ENCODE measurements around the gene OPCML. TPM values are rescaled to one million over a fixed set of nuclear protein-coding genes. Genes with fewer than 3 reads are reported as not detected.

The OPCML gene
- total RNA-seq, 1 experiment from 2014 or later, result not detected

DNA sequence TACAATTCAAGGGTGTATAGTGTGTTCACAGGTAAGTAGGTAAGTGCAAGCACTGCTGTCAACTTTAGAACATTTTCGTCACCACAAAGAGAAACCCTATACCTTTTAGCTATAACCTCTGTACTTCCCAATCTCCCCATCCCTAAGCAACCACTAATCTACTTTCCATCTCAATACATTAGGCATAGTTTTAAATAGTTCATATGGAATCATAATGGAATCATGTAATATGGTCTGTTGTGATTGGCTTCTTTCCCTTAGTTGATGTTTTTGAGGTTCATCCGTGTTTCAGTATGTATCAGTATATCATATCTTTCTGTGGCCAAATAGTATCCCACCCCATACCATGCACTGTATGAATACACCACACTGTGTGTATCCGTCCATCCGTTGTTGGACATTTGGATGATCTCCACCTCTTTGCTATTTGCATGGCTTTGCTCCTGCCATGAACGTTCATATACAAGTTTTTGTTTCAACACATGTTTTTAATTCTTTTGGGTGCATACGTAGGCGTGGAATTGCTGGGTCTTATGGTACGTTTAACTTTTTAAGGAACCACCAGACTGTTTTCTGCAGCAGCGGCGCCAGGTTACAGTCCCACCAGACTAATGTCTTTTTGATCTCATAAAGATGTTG lies 27.7 kb upstream of the OPCML start:
- no peak for DNase-seq
- H3K4me1 Mint-ChIP-seq (ENCODE audit: low read depth, unreplicated experiment), result no peaks in the 10 kb centered on the region
- H3K27me3 Mint-ChIP-seq (ENCODE audit: insufficient read depth, unreplicated experiment), result peaks cover 10% of the 10 kb centered on the region
- ChIA-PET POLR2A (no interaction called here), CTCF (no interaction called here)
- H3K36me3 Mint-ChIP-seq (ENCODE audit: insufficient read depth, unreplicated experiment), result no peaks in the 10 kb centered on the region
- no peak for TF ChIP-seq CTCF (IDR thresholded peaks at IDR 0.05; ENCODE audit: insufficient read depth in 1 of 2, low read depth in 1 of 2, low read length in 1 of 2, severe bottlenecking in 1 of 2, unreplicated experiment in 1 of 2)
- H3K27ac Mint-ChIP-seq (ENCODE audit: unreplicated experiment), result no peak overlapping the region
- no peaks in the 10 kb centered on the region for H3K9me3 Mint-ChIP-seq (ENCODE audit: unreplicated experiment)
- Histone ChIP-seq H3K36me3 (ENCODE audit: control insufficient read depth, insufficient read depth, low read length) (no peaks in the 10 kb centered on the region), H3K4me1 (no peaks in the 10 kb centered on the region), H3K9me3 (0 out of 2 replicates have a peak, but pooled peaks cover 4% of the 10 kb centered on the region), H3K4me3 (ENCODE audit: low read depth, low read length) (no peak overlapping the region), H3K27me3 (replicated peaks; ENCODE audit: control insufficient read depth, insufficient read depth, low read length) (no peaks in the 10 kb centered on the region)
- H3K4me3 Mint-ChIP-seq (ENCODE audit: unreplicated experiment), result no peak overlapping the region
- intact Hi-C loops (cut with micrococcal nuclease; ENCODE audit: unreplicated experiment), result no loop called here
- no TSS peak for BruUV-seq (replicated peaks)

DNA sequence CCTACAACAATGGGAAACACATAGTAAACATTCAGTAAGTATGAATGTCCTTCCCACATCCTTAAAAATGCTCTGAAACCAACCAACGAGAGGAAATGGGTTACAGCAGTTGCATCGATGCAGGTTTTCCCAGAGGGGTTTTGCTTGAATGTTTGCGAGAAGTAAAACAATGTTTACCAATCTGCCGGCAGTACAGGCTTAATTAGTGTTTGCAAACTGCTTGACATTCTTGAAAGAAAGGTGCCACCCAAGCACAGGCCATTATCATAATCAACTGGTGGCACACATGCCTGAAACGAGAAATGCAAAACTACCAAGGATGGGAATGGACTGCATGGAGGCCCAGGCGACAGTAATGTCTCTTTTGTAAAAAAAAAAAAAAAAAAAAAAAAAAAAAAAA lies 27.1 kb upstream of the OPCML start:
- intact Hi-C loops (cut with micrococcal nuclease; ENCODE audit: unreplicated experiment), result no loop called here
- CTCF ChIA-PET, result no interaction called here
- no peaks in the 10 kb centered on the region for H3K9me3 Mint-ChIP-seq (ENCODE audit: unreplicated experiment)
- 0 out of 2 replicates have a peak, but pooled peaks cover 4% of the 10 kb centered on the region for H3K9me3 ChIP-seq
- H3K27me3 ChIP-seq (replicated peaks; ENCODE audit: control insufficient read depth, insufficient read depth, low read length), result no peaks in the 10 kb centered on the region
- H3K36me3 Mint-ChIP-seq (ENCODE audit: insufficient read depth, unreplicated experiment), result no peaks in the 10 kb centered on the region
- no peak for DNase-seq
- POLR2A ChIA-PET, result no interaction called here
- no peak for TF ChIP-seq CTCF (IDR thresholded peaks at IDR 0.05; ENCODE audit: insufficient read depth in 1 of 2, low read depth in 1 of 2, low read length in 1 of 2, severe bottlenecking in 1 of 2, unreplicated experiment in 1 of 2)
- H3K4me3 Mint-ChIP-seq (ENCODE audit: unreplicated experiment), result no peak overlapping the region
- H3K27me3 Mint-ChIP-seq (ENCODE audit: insufficient read depth, unreplicated experiment), result peaks cover 10% of the 10 kb centered on the region
- H3K4me3 ChIP-seq (ENCODE audit: low read depth, low read length), result no peak overlapping the region
- H3K4me1 ChIP-seq, result no peaks in the 10 kb centered on the region
- H3K36me3 ChIP-seq (ENCODE audit: control insufficient read depth, insufficient read depth, low read length), result no peaks in the 10 kb centered on the region
- no peaks in the 10 kb centered on the region for H3K4me1 Mint-ChIP-seq (ENCODE audit: low read depth, unreplicated experiment)
- no peak overlapping the region for H3K27ac Mint-ChIP-seq (ENCODE audit: unreplicated experiment)
- no TSS peak for BruUV-seq (replicated peaks)

- no peaks in the 10 kb centered on the region for H3K27me3 ChIP-seq (replicated peaks; ENCODE audit: control insufficient read depth, insufficient read depth, low read length)
- POLR2A ChIA-PET, result no interaction called here
- no peaks in the 10 kb centered on the region for H3K36me3 ChIP-seq (ENCODE audit: control insufficient read depth, insufficient read depth, low read length)
- Mint-ChIP-seq H3K9me3 (ENCODE audit: unreplicated experiment) (no peaks in the 10 kb centered on the region), H3K4me3 (ENCODE audit: unreplicated experiment) (no peak overlapping the region), H3K27ac (ENCODE audit: unreplicated experiment) (no peak overlapping the region), H3K27me3 (ENCODE audit: insufficient read depth, unreplicated experiment) (no peaks in the 10 kb centered on the region), H3K4me1 (ENCODE audit: low read depth, unreplicated experiment) (no peaks in the 10 kb centered on the region), H3K36me3 (ENCODE audit: insufficient read depth, unreplicated experiment) (no peaks in the 10 kb centered on the region)
- no TSS peak for BruUV-seq (replicated peaks)
- H3K9me3 ChIP-seq, result 0 out of 2 replicates have a peak, but pooled peaks cover 4% of the 10 kb centered on the region
- no peak for TF ChIP-seq CTCF (IDR thresholded peaks at IDR 0.05; ENCODE audit: insufficient read depth in 1 of 2, low read depth in 1 of 2, low read length in 1 of 2, severe bottlenecking in 1 of 2, unreplicated experiment in 1 of 2)
- CTCF ChIA-PET, result no interaction called here
- H3K4me1 ChIP-seq, result no peaks in the 10 kb centered on the region
- no peak for DNase-seq
- H3K4me3 ChIP-seq (ENCODE audit: low read depth, low read length), result no peak overlapping the region
- intact Hi-C loops (cut with micrococcal nuclease; ENCODE audit: unreplicated experiment), result no loop called here
These were observed 22.7 kb upstream of the OPCML start for GRCh38 chr11:133555034-133555433.
